Measurements from ENCODE around the gene GLDN. TPM values are rescaled to one million over a fixed set of nuclear protein-coding genes. Genes with fewer than 3 reads are reported as not detected.

The GLDN gene
- total and polyA plus RNA-seq, 11 donors: 1.1 to 15.3 (median 10.3) TPM

GRCh38 chr15:51338496-51338895 lies 3.0 kb upstream of the GLDN start, which contains the start of gene CYP19A1:
Gene CYP19A1 (minus strand): TSS chr15:51338596. CDS start chr15:51242912, 95,684 bp downstream.
- DNase-seq: no peak
- peaks cover 0 to 55% (median 24%) of the 10 kb centered on the region in 12 donors for H3K4me1 ChIP-seq

GRCh38 chr15:51342227-51342999 lies 958 bp downstream of the GLDN start:
- no peak for DNase-seq
- H3K9me3 ChIP-seq: no peaks in the 10 kb centered on the region
- peaks cover 0 to 20% (median 5%) of the 10 kb centered on the region in 12 donors for H3K4me1 ChIP-seq
- H3K27me3 ChIP-seq: peaks cover 0 to 12% (median 2%) of the 10 kb centered on the region in 9 donors
- no peak for ATAC-seq
- H3K36me3 ChIP-seq: no peaks in the 10 kb centered on the region
- WGBS, 4 donors: 66 to 78% (median 75%) methylated on average over 16 of the region's 16 CpGs
- peak overlapping the region in 7 of 12 donors; percentile 65 to 80 (median 73) for H3K27ac ChIP-seq
- intact Hi-C loops (cut with DNase I): no loop called here
- H3K4me3 ChIP-seq: peak overlapping the region; percentile 34 to 60 (median 52)
- TF ChIP-seq POLR2A (IDR thresholded peaks at IDR 0.05) (no peak), CTCF (IDR thresholded peaks at IDR 0.05) (no peak)

More at GRCh38 chr15:51338496-51338895, 3.0 kb upstream of the GLDN start, which contains the start of gene CYP19A1:
- Histone ChIP-seq H3K27me3 (peaks cover 0 to 12% (median 2%) of the 10 kb centered on the region in 9 donors), H3K4me3 (no peak within 1 kb of the TSS), H3K9me3 (no peaks in the 10 kb centered on the region), H3K36me3 (no peaks in the 10 kb centered on the region), H3K27ac (no peak within 1 kb of the TSS)
- ATAC-seq: no peak
- TF ChIP-seq POLR2A (IDR thresholded peaks at IDR 0.05): no peak
- no peak for TF ChIP-seq CTCF (IDR thresholded peaks at IDR 0.05)
- 92 to 96% (median 95%) methylated on average over 6 of the region's 6 CpGs for WGBS, 4 donors
- intact Hi-C loops (cut with DNase I): no loop called here

GRCh38 chr15:51343466-51343865 lies 2.0 kb downstream of the GLDN start:
- H3K27ac ChIP-seq: no peak overlapping the region

More at GRCh38 chr15:51343466-51343865, 2.0 kb downstream of the GLDN start:
- no peak for TF ChIP-seq CTCF (IDR thresholded peaks at IDR 0.05)
- no peak for TF ChIP-seq POLR2A (IDR thresholded peaks at IDR 0.05)
- WGBS, 4 donors: 95 to 98% (median 97%) methylated on average over 4 of the region's 4 CpGs
- Histone ChIP-seq H3K27me3 (peaks cover 0 to 12% (median 2%) of the 10 kb centered on the region in 9 donors), H3K4me1 (peaks cover 0 to 28% (median 8%) of the 10 kb centered on the region in 12 donors), H3K36me3 (no peaks in the 10 kb centered on the region), H3K9me3 (no peaks in the 10 kb centered on the region), H3K4me3 (no peak overlapping the region)
- intact Hi-C loops (cut with DNase I): no loop called here
- DNase-seq: no peak
- ATAC-seq: no peak
